Endothelial cell of umbilical vein (primary cell): Measurements from ENCODE around the gene TMEM62. TPM values are rescaled to one million over a fixed set of nuclear protein-coding genes. Genes with fewer than 3 reads are reported as not detected.

Source experiments
- BruUV-seq: library from RNA; stranded (reverse); fragments of 400-500 nt; replicated peaks from 2 replicates; lab custom pipeline; 2021; lab: Mats Ljungman, UMichigan
- CTCF ChIA-PET: fragments of 300-600, 350-600 bp; sonication (Branson Sonifier 250); formaldehyde crosslinking; loops from one replicate; lab custom pipeline; 2021; ENCODE audit warnings: antibody characterized with exemption, inconsistent platforms; lab: Charles Lee
- POLR2A ChIA-PET: fragments of 300-600, 350-600 bp; sonication (Branson Sonifier 250); formaldehyde crosslinking; loops from one replicate; lab custom pipeline; 2021; ENCODE audit warnings: antibody characterized with exemption, inconsistent platforms; lab: Charles Lee
- DNase-seq: peaks from one replicate; pipeline ENCODE4 v3.0.0-alpha.2; 2011; ENCODE audit warnings: low read depth, low spot score
- FAIRE-seq: peaks from 2 replicates; lab custom pipeline; 2011; peaks lifted over from hg19 to GRCh38; lab: Jason Lieb, UNC
- H2AFZ ChIP-seq: 2 replicates; pipeline ENCODE4 v1.6.0; 2012; ENCODE audit warnings: low read depth, low read length, control low read depth, inconsistent platforms
- H3K27ac ChIP-seq: 2 replicates; pipeline ENCODE4 v1.5.1; 2011; ENCODE audit warnings: low read depth, mild to moderate bottlenecking, control low read depth, low read length, moderate library complexity; ENCODE audit not compliant: insufficient read depth
- H3K27me3 ChIP-seq, 2 experiments: 2 replicates each; pipeline versions ENCODE4 v1.6.0 to v1.6.1; 2011; ENCODE audit warnings: low read length in 2 of 2, mixed read lengths in 1 of 2; ENCODE audit not compliant: control insufficient read depth in 2 of 2, insufficient read depth in 2 of 2
- H3K36me3 ChIP-seq, 2 experiments: 2 replicates in 1 of 2; 3 replicates in 1 of 2; pipeline ENCODE4 v1.5.1; 2011; ENCODE audit warnings: low read length in 2 of 2, mild to moderate bottlenecking in 1 of 2, moderate library complexity in 1 of 2; ENCODE audit not compliant: control insufficient read depth in 2 of 2, insufficient read depth in 2 of 2; ENCODE audit errors: extremely low read depth in 1 of 2
- H3K4me1 ChIP-seq: 3 replicates; pipeline ENCODE4 v1.5.1; 2011; ENCODE audit warnings: mild to moderate bottlenecking, low read length; ENCODE audit not compliant: control insufficient read depth, insufficient read depth; ENCODE audit errors: extremely low read depth
- H3K4me2 ChIP-seq: 2 replicates; pipeline ENCODE4 v1.6.1; 2011; ENCODE audit warnings: low read length, control low read depth, mixed read lengths; ENCODE audit not compliant: insufficient read depth
- H3K4me3 ChIP-seq, 3 experiments: fragments of 200-600 bp in 1 of 3; sonication (generic), shearing (Covaris generic) in 1 of 3; replicated peaks in 1 of 3; 2 replicates each; pipeline ENCODE4 v1.5.1; 2011 to 2016; ENCODE audit warnings: control low read depth in 3 of 3, low read length in 3 of 3, mild to moderate bottlenecking in 2 of 3, inconsistent platforms in 1 of 3, low read depth in 1 of 3, moderate library complexity in 1 of 3; ENCODE audit not compliant: insufficient read depth in 1 of 3
- H3K79me2 ChIP-seq: 2 replicates; pipeline ENCODE4 v1.6.0; 2012; ENCODE audit warnings: low read length, inconsistent platforms; ENCODE audit not compliant: control insufficient read depth, insufficient read depth
- H3K9ac ChIP-seq: replicated peaks from 2 replicates; pipeline ENCODE3; 2011; ENCODE audit warnings: low read length, control low read depth; ENCODE audit not compliant: insufficient read depth; ENCODE audit errors: extremely low read depth
- H3K9me1 ChIP-seq: replicated peaks from 3 replicates; pipeline ENCODE4 v1.6.0; 2011; ENCODE audit warnings: mild to moderate bottlenecking, low read length; ENCODE audit not compliant: control insufficient read depth, insufficient read depth; ENCODE audit errors: extremely low read depth
- H3K9me3 ChIP-seq: replicated peaks from 2 replicates; pipeline ENCODE4 v1.5.1; 2012; ENCODE audit warnings: low read length, inconsistent platforms; ENCODE audit not compliant: control insufficient read depth, insufficient read depth
- H4K20me1 ChIP-seq: replicated peaks from 2 replicates; pipeline ENCODE3; 2011; ENCODE audit warnings: mild to moderate bottlenecking, low read length; ENCODE audit not compliant: control insufficient read depth, insufficient read depth; ENCODE audit errors: extremely low read depth
- CTCF ChIP-seq, 2 donors: IDR thresholded peaks; 1 replicate in 1 of 2; 2 replicates in 1 of 2; pipeline ENCODE4 v1.5.1; 2011; ENCODE audit warnings: low read length in 2 of 2, mild to moderate bottlenecking in 2 of 2, moderate library complexity in 2 of 2, control low read depth in 1 of 2, inconsistent platforms in 1 of 2, low read depth in 1 of 2; ENCODE audit not compliant: insufficient read depth in 1 of 2; ENCODE audit errors: extremely low read depth in 1 of 2
- EZH2 ChIP-seq: IDR thresholded peaks from 2 replicates; pipeline ENCODE4 v1.6.1; 2012; ENCODE audit warnings: borderline replicate concordance, low read depth, mild to moderate bottlenecking, moderate library complexity, low read length, inconsistent platforms; ENCODE audit not compliant: severe bottlenecking
- FOS ChIP-seq: IDR thresholded peaks from 2 replicates; pipeline ENCODE4 v1.6.1; 2011; ENCODE audit warnings: mild to moderate bottlenecking, low read length, moderate library complexity, borderline replicate concordance; ENCODE audit not compliant: insufficient read depth
- GATA2 ChIP-seq: IDR thresholded peaks from 2 replicates; pipeline ENCODE4 v1.7.0; 2011; ENCODE audit warnings: low read depth, mild to moderate bottlenecking, moderate library complexity, mixed read lengths, low read length; ENCODE audit not compliant: insufficient read length, insufficient read depth
- JUN ChIP-seq: IDR thresholded peaks from 2 replicates; pipeline ENCODE4 v1.6.1; 2011; ENCODE audit warnings: borderline replicate concordance, low read depth; ENCODE audit not compliant: insufficient read length, insufficient read depth
- MYC ChIP-seq: IDR thresholded peaks from one replicate; pipeline ENCODE4 v1.6.1; 2011; ENCODE audit warnings: mild to moderate bottlenecking, low read depth, low read length
- POLR2A ChIP-seq: IDR thresholded peaks from 2 replicates; pipeline ENCODE4 v1.6.1; 2012; ENCODE audit warnings: low read depth, mild to moderate bottlenecking, control low read depth, low read length
- POLR2AphosphoS5 ChIP-seq: IDR thresholded peaks from 2 replicates; pipeline ENCODE4 v1.6.1; 2012; ENCODE audit warnings: low read depth, mild to moderate bottlenecking, control low read depth, low read length, moderate library complexity; ENCODE audit not compliant: insufficient read depth
- dilution Hi-C: fragments of 300-500 bp; cut with MboI; formaldehyde crosslinking; loops from one replicate; pipeline ENCODE4 v1.15.0; 2019; ENCODE audit warnings: low sequenced_read_pairs; ENCODE audit not compliant: extremely low pct_ligation_motif_present
- intact Hi-C: fragments of 100-400 bp; cut with micrococcal nuclease; formaldehyde crosslinking; loops from one replicate; pipeline ENCODE4 v1.10.0; 2022
- polyA plus RNA-seq, 4 experiments: library from polyadenylated mRNA; depleted of rRNA in 3 of 4; stranded (reverse) in 3 of 4; unstranded in 1 of 4; fragments of >200 nt; gene quantifications; 2 replicates each; pipeline versions ENCODE4 v1.2.1 to v1.2.3, GENCODE V29; 2011 to 2012; ENCODE audit warnings: missing spikeins in 1 of 4
- total RNA-seq: library from RNA; stranded (reverse); gene quantifications from 2 replicates; pipeline ENCODE4 v1.2.3, GENCODE V29; 2021
- TF ChIP-seq, protein P1 (sequence below): IDR thresholded peaks from 2 replicates; pipeline ENCODE4 v1.6.1; 2011; ENCODE audit not compliant: insufficient read depth, insufficient read length

The TMEM62 gene
- total and polyA plus RNA-seq, 2 donors (not counting 3 experiments of a cell fraction or from before 2014, with no cell fraction given) = 10.4 to 22.2 TPM

GRCh38 chr15:43226436-43227305 lies 93.3 kb downstream of the TMEM62 start:
- TF ChIP-seq MYC (no peak), JUN (no peak), EZH2 (no peak), FOS (no peak), GATA2 (no peak), POLR2AphosphoS5 (no peak), POLR2A (no peak), CTCF (IDR thresholded peaks at IDR 0.05; ENCODE audit: extremely low read depth in 1 of 2, insufficient read depth in 1 of 2, low read depth in 1 of 2, low read length in 2 of 2) (no peak)
- TF ChIP-seq, protein P1, sequence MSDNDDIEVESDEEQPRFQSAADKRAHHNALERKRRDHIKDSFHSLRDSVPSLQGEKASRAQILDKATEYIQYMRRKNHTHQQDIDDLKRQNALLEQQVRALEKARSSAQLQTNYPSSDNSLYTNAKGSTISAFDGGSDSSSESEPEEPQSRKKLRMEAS = no peak
- no peaks in the 10 kb centered on the region for H3K4me1 ChIP-seq
- ChIA-PET CTCF (interaction anchor here (1.0 to 10.5 kb wide), 16 partner anchors 9 to 121 kb away, joined by 3 to 427 read pairs (median 14); partner anchors contain the start of gene TGM5), POLR2A (no interaction called here)
- DNase-seq (no peak), FAIRE-seq (no peak)
- no peak overlapping the region for H2AFZ ChIP-seq
- H3K9me3 ChIP-seq = no peaks in the 10 kb centered on the region
- H3K4me2 ChIP-seq = no peak overlapping the region
- no peaks in the 10 kb centered on the region for H4K20me1 ChIP-seq
- H3K9me1 ChIP-seq = no peaks in the 10 kb centered on the region
- dilution Hi-C loops (no loop called here), intact Hi-C loops (no loop called here)
- peaks cover 5 to 13% of the 10 kb centered on the region in 2 experiments for H3K27me3 ChIP-seq
- H3K36me3 ChIP-seq = no peaks in the 10 kb centered on the region
- H3K27ac ChIP-seq = no peak overlapping the region
- BruUV-seq = no TSS peak
- H3K4me3 ChIP-seq = no peak overlapping the region
- no peak overlapping the region for H3K9ac ChIP-seq
- no peaks in the 10 kb centered on the region for H3K79me2 ChIP-seq
